WERI-Rb-1 (cell line): ENCODE measurements around the gene USP20.

Experiments used
- DNase-seq: peaks from one replicate; pipeline ENCODE4 v3.0.0-alpha.2; 2020
- H3K27ac ChIP-seq: fragments of 250-450 bp; sonication (Bioruptor Pico); 2 replicates; pipeline ENCODE4 v1.5.1; 2020; ENCODE audit warnings: mild to moderate bottlenecking, moderate library complexity
- H3K27me3 ChIP-seq: fragments of 250-450 bp; sonication (Bioruptor Pico); 2 replicates; pipeline ENCODE4 v1.5.1; 2021; ENCODE audit warnings: mild to moderate bottlenecking, low read depth, moderate library complexity; ENCODE audit not compliant: insufficient read depth, severe bottlenecking
- H3K36me3 ChIP-seq: fragments of 250-450 bp; sonication (Bioruptor Pico); 2 replicates; pipeline ENCODE4 v1.5.1; 2020; ENCODE audit warnings: mild to moderate bottlenecking, moderate library complexity
- H3K4me3 ChIP-seq: 2 replicates; pipeline ENCODE4 v1.5.1; 2011; ENCODE audit warnings: low read depth, mild to moderate bottlenecking, control low read depth, low read length
- H3K9me3 ChIP-seq: fragments of 250-450 bp; sonication (Bioruptor Pico); 2 replicates; pipeline ENCODE4 v1.5.1; 2021; ENCODE audit warnings: mild to moderate bottlenecking, moderate library complexity; ENCODE audit not compliant: severe bottlenecking
- CTCF ChIP-seq: IDR thresholded peaks from 2 replicates; pipeline ENCODE4 v1.5.1; 2011; ENCODE audit warnings: low read depth, mild to moderate bottlenecking, control low read depth, inconsistent platforms, low read length

The USP20 gene

GRCh38 chr9:129875687-129876395 is 40.6 kb downstream of the USP20 start:
- Histone ChIP-seq H3K9me3 (no peaks in the 10 kb centered on the region), H3K27ac (peak overlapping the region; percentile 74), H3K36me3 (peaks cover 27% of the 10 kb centered on the region), H3K4me3 (no peak overlapping the region), H3K27me3 (no peaks in the 10 kb centered on the region)
- no peak for TF ChIP-seq CTCF
- peak; percentile 97 for DNase-seq

GRCh38 chr9:129876815-129877214 is 41.6 kb downstream of the USP20 start:
- no peak for DNase-seq
- Histone ChIP-seq H3K9me3 (no peaks in the 10 kb centered on the region), H3K27me3 (no peaks in the 10 kb centered on the region), H3K36me3 (peaks cover 37% of the 10 kb centered on the region), H3K4me3 (no peak overlapping the region), H3K27ac (peak overlapping the region; percentile 27; the same call in 1 of the 2 replicates)
- no peak for TF ChIP-seq CTCF

GRCh38 chr9:129878291-129878690 is 43.0 kb downstream of the USP20 start:
- Histone ChIP-seq H3K27me3 (no peaks in the 10 kb centered on the region), H3K27ac (no peak overlapping the region), H3K4me3 (no peak overlapping the region), H3K36me3 (peaks cover 48% of the 10 kb centered on the region), H3K9me3 (no peaks in the 10 kb centered on the region)
- no peak for TF ChIP-seq CTCF
- DNase-seq = no peak

- Histone ChIP-seq H3K9me3 (no peaks in the 10 kb centered on the region), H3K36me3 (peaks cover 47% of the 10 kb centered on the region), H3K4me3 (no peak overlapping the region), H3K27ac (no peak overlapping the region), H3K27me3 (no peaks in the 10 kb centered on the region)
- DNase-seq = no peak
- TF ChIP-seq CTCF = no peak
These were observed 43.9 kb downstream of the USP20 start for GRCh38 chr9:129879103-129879699.

- H3K27ac ChIP-seq = no peak overlapping the region
- no peak for DNase-seq
- TF ChIP-seq CTCF = no peak
These were observed 44.9 kb downstream of the USP20 start for GRCh38 chr9:129879991-129880653.

More at GRCh38 chr9:129879991-129880653, 44.9 kb downstream of the USP20 start:
- Histone ChIP-seq H3K4me3 (no peak overlapping the region), H3K27me3 (no peaks in the 10 kb centered on the region), H3K9me3 (no peaks in the 10 kb centered on the region), H3K36me3 (peaks cover 38% of the 10 kb centered on the region)
